GM23338 (cell line): ENCODE data around the gene ATF2. TPM values are rescaled to one million over a fixed set of nuclear protein-coding genes. Genes with fewer than 3 reads are reported as not detected.

Experiments used
- ATAC-seq: fragments of 200-7000 bp; cut with Tn5 transposase; 3 replicates; pipeline ENCODE4 v1.9.1; 2020
- DNase-seq: peaks from one replicate; pipeline ENCODE4 v3.0.0-alpha.2; 2015; ENCODE audit warnings: low spot score
- H2AFZ ChIP-seq: fragments of 200-600 bp; sonication (generic); 2 replicates; pipeline ENCODE4 v1.8.0; 2016; ENCODE audit warnings: antibody characterized with exemption, mild to moderate bottlenecking, moderate library complexity
- H3F3A ChIP-seq: fragments of 200-600 bp; sonication (generic); replicated peaks from 2 replicates; pipeline ENCODE4 v1.8.0; 2017; ENCODE audit warnings: antibody characterized with exemption, mixed run types, low read depth
- H3K27ac ChIP-seq: fragments of 200-600 bp; sonication (generic); 2 replicates; pipeline ENCODE4 v1.6.1; 2016; ENCODE audit warnings: low read depth
- H3K27me3 ChIP-seq: fragments of 200-600 bp; sonication (generic); 2 replicates; pipeline ENCODE4 v1.8.0; 2016; ENCODE audit warnings: mild to moderate bottlenecking, mixed run types, moderate library complexity; ENCODE audit not compliant: insufficient read depth
- H3K36me3 ChIP-seq: fragments of 200-600 bp; sonication (generic); 2 replicates; pipeline ENCODE4 v1.8.0; 2016; ENCODE audit warnings: mild to moderate bottlenecking; ENCODE audit not compliant: insufficient read depth
- H3K4me1 ChIP-seq: fragments of 200-600 bp; sonication (generic); 2 replicates; pipeline ENCODE4 v1.8.0; 2016; ENCODE audit warnings: mild to moderate bottlenecking, moderate library complexity; ENCODE audit not compliant: insufficient read depth
- H3K4me2 ChIP-seq: fragments of 200-600 bp; sonication (generic); 2 replicates; pipeline ENCODE4 v1.7.1; 2017; ENCODE audit warnings: mixed run types
- H3K4me3 ChIP-seq: fragments of 200-600 bp; sonication (generic); 2 replicates; pipeline ENCODE4 v1.6.1; 2016; ENCODE audit warnings: mixed run types
- H3K79me2 ChIP-seq: fragments of 200-600 bp; sonication (generic); replicated peaks from 2 replicates; pipeline ENCODE4 v1.8.0; 2017; ENCODE audit warnings: mild to moderate bottlenecking; ENCODE audit not compliant: insufficient read depth
- H3K9me2 ChIP-seq: fragments of 200-600 bp; sonication (generic); 2 replicates; pipeline ENCODE4 v1.8.0; 2017; ENCODE audit not compliant: insufficient read depth
- H4K20me1 ChIP-seq: fragments of 200-600 bp; sonication (generic); replicated peaks from 2 replicates; pipeline ENCODE4 v1.8.0; 2017; ENCODE audit warnings: mild to moderate bottlenecking; ENCODE audit not compliant: insufficient read depth
- H3K27ac Mint-ChIP-seq: 2 replicates; pipeline ENCODE4 v1.8.0; 2020; ENCODE audit warnings: inconsistent platforms, mild to moderate bottlenecking, moderate library complexity, mixed read lengths
- H3K27me3 Mint-ChIP-seq: 3 replicates; pipeline ENCODE4 v1.8.0; 2022; ENCODE audit warnings: low read depth, mild to moderate bottlenecking, moderate library complexity, mixed read lengths, inconsistent platforms; ENCODE audit not compliant: insufficient read depth, poor library complexity
- H3K36me3 Mint-ChIP-seq: 3 replicates; pipeline ENCODE4 v1.8.0; 2021; ENCODE audit warnings: low read depth, mild to moderate bottlenecking, inconsistent platforms, moderate library complexity, mixed read lengths
- H3K4me1 Mint-ChIP-seq: 3 replicates; pipeline ENCODE4 v1.8.0; 2020; ENCODE audit warnings: mild to moderate bottlenecking, inconsistent platforms, mixed read lengths
- H3K4me3 Mint-ChIP-seq: 3 replicates; pipeline ENCODE4 v1.8.0; 2021; ENCODE audit warnings: moderate library complexity, mild to moderate bottlenecking, inconsistent platforms, mixed read lengths
- H3K9me3 Mint-ChIP-seq: 3 replicates; pipeline ENCODE4 v1.8.0; 2020; ENCODE audit warnings: moderate library complexity, mild to moderate bottlenecking, inconsistent platforms, mixed read lengths
- CREB1 ChIP-seq: fragments of 250-450 bp; sonication (Bioruptor Pico); IDR thresholded peaks from 2 replicates; pipeline ENCODE4 v1.5.0; 2020; ENCODE audit warnings: low read depth, mild to moderate bottlenecking, moderate library complexity
- ETS1 ChIP-seq: IDR thresholded peaks from 2 replicates; pipeline ENCODE4 v1.6.1; 2016; ENCODE audit warnings: antibody characterized with exemption
- EZH2 ChIP-seq: fragments of 200-600 bp; sonication (generic); IDR thresholded peaks from one replicate; pipeline ENCODE4 v1.8.0; 2017; ENCODE audit warnings: antibody characterized with exemption, mild to moderate bottlenecking, low read depth; ENCODE audit not compliant: unreplicated experiment
- EZH2phosphoT487 ChIP-seq: fragments of 200-600 bp; sonication (generic); IDR thresholded peaks from one replicate; pipeline ENCODE4 v1.8.1; 2018; ENCODE audit warnings: antibody characterized with exemption; ENCODE audit not compliant: unreplicated experiment
- NANOG ChIP-seq: IDR thresholded peaks from 2 replicates; pipeline ENCODE4 v1.6.1; 2016; ENCODE audit warnings: antibody characterized with exemption, borderline replicate concordance
- POLR2AphosphoS5 ChIP-seq: IDR thresholded peaks from 2 replicates; pipeline ENCODE4 v1.6.1; 2016; ENCODE audit warnings: antibody characterized with exemption, low read depth
- REST ChIP-seq: IDR thresholded peaks from one replicate; pipeline ENCODE4 v1.6.1; 2018; ENCODE audit warnings: antibody characterized with exemption; ENCODE audit not compliant: unreplicated experiment
- STAT1 ChIP-seq: IDR thresholded peaks from one replicate; pipeline ENCODE4 v1.6.1; 2016; ENCODE audit warnings: antibody characterized with exemption; ENCODE audit not compliant: unreplicated experiment
- ZNF114 ChIP-seq: fragments of 250-450 bp; sonication (Bioruptor Pico); IDR thresholded peaks from 2 replicates; pipeline ENCODE4 v1.5.0; 2020; ENCODE audit warnings: mild to moderate bottlenecking, moderate library complexity
- long read RNA-seq: library from polyadenylated mRNA; unstranded; transcript quantifications from one replicate; pipeline ENCODE4 v2.0.0, GENCODE V29; 2020; ENCODE audit not compliant: unreplicated experiment
- polyA plus RNA-seq: library from polyadenylated mRNA; unstranded; fragments of >200 nt; fragmentation: Nextera tagmentation; extraction: Ambion mirVana; gene quantifications from 2 replicates; pipeline ENCODE4 v1.2.1, GENCODE V29; 2016
- total RNA-seq: library from RNA; depleted of rRNA; stranded (reverse); fragments of >200 nt; shearing (Covaris generic); gene quantifications from 2 replicates; pipeline ENCODE4 v1.2.3, GENCODE V29; 2014; rRNA removed

ATF2 gene
- total RNA-seq (56.2 and 63.1 TPM in 2 replicates), polyA plus RNA-seq (20.3 and 23.6 TPM in 2 replicates)
- long read RNA-seq, full-length matches to known transcripts, result 2 of 2 reads
- long read RNA-seq, partial matches to known transcripts, result 0 of 2 reads
- long read RNA-seq, other reads (novel, unspliced or antisense), result 0 of 2 reads

- H3K27me3 ChIP-seq, result no peaks in the 10 kb centered on the region
- Mint-ChIP-seq H3K27ac (peak within 1 kb of the TSS; percentile 99), H3K4me1 (peaks cover 10% of the 10 kb centered on the region; the same call in 2 of the 3 replicates), H3K36me3 (peaks cover 9% of the 10 kb centered on the region; the same call in 2 of the 3 replicates), H3K27me3 (peaks cover 5% of the 10 kb centered on the region), H3K4me3 (peak within 1 kb of the TSS; percentile 99), H3K9me3 (no peaks in the 10 kb centered on the region)
- H2AFZ ChIP-seq, result peak within 1 kb of the TSS; percentile 91
- H4K20me1 ChIP-seq, result peaks cover 14% of the 10 kb centered on the region; the same call in 1 of the 2 replicates
- H3K36me3 ChIP-seq, result no peaks in the 10 kb centered on the region
- H3K4me3 ChIP-seq, result peak within 1 kb of the TSS; percentile 96
- H3K9me2 ChIP-seq, result no peaks in the 10 kb centered on the region
- H3K79me2 ChIP-seq, result peaks cover 48% of the 10 kb centered on the region
- peaks cover 15% of the 10 kb centered on the region; the same call in 1 of the 2 replicates for H3K4me1 ChIP-seq
- H3K27ac ChIP-seq, result peak within 1 kb of the TSS; percentile 96
- TF ChIP-seq POLR2AphosphoS5, result peak; percentile 58
- TF ChIP-seq REST, result no peak
- 0 out of 2 replicates have a peak, but pooled peaks have one; percentile 17 for TF ChIP-seq ETS1
- TF ChIP-seq CREB1 (CRISPR knock-in tag), result peak; percentile 29; the same call in 1 of the 2 replicates
- no peak for TF ChIP-seq NANOG
- no peak for TF ChIP-seq STAT1
- no peak for TF ChIP-seq ZNF114 (CRISPR knock-in tag)
- DNase-seq (peak; percentile 100), ATAC-seq (peak; percentile 92)
- no peaks in the 10 kb centered on the region for H3F3A ChIP-seq
- H3K4me2 ChIP-seq, result peak within 1 kb of the TSS; percentile 90
These were observed at the start of gene ATF2 for GRCh38 chr2:175167792-175168563. Gene ATF2, minus strand, starts transcription at chr2:175168203. Its CDS starts 31,760 bp downstream, at chr2:175136443.

- H2AFZ ChIP-seq, result peak overlapping the region; percentile 15; the same call in 1 of the 2 replicates
- no peaks in the 10 kb centered on the region for H3K9me3 Mint-ChIP-seq
- H3K4me2 ChIP-seq, result no peak overlapping the region
- no peaks in the 10 kb centered on the region for H4K20me1 ChIP-seq
- no peaks in the 10 kb centered on the region for H3F3A ChIP-seq
- no peaks in the 10 kb centered on the region for H3K36me3 ChIP-seq
- H3K27me3 Mint-ChIP-seq, result no peaks in the 10 kb centered on the region
- H3K4me3 Mint-ChIP-seq, result no peak overlapping the region
- no peaks in the 10 kb centered on the region; the same call in 2 of the 3 replicates for H3K4me1 Mint-ChIP-seq
- no peak for ATAC-seq
- no peak for DNase-seq
- H3K79me2 ChIP-seq, result no peaks in the 10 kb centered on the region
- H3K4me1 ChIP-seq, result no peaks in the 10 kb centered on the region
- H3K4me3 ChIP-seq, result no peak overlapping the region
- H3K36me3 Mint-ChIP-seq, result no peaks in the 10 kb centered on the region
- no peak overlapping the region for H3K27ac ChIP-seq
- no peaks in the 10 kb centered on the region for H3K27me3 ChIP-seq
- no peak overlapping the region for H3K27ac Mint-ChIP-seq
- H3K9me2 ChIP-seq, result no peaks in the 10 kb centered on the region
- TF ChIP-seq CREB1 (CRISPR knock-in tag) (no peak), EZH2 (no peak), STAT1 (no peak), ZNF114 (CRISPR knock-in tag) (no peak), REST (no peak), EZH2phosphoT487 (no peak), ETS1 (no peak), NANOG (no peak)
These were observed 39.9 kb upstream of the ATF2 start for GRCh38 chr2:175207741-175208438.
